A549 (cell line): ENCODE data around the gene NUTM2D. TPM values are rescaled to one million over a fixed set of nuclear protein-coding genes. Genes with fewer than 3 reads are reported as not detected.
"Not testable (repeated sequence)": the region's sequence is repeated elsewhere in the genome, so short reads cannot be mapped to it uniquely, and the experiment has no call there.

ENCODE experiments used
- ATAC-seq, 2 experiments: fragments of 200-7000 bp in 1 of 2; fragments of >200 bp in 1 of 2; cut with Nextera tagmentation in 1 of 2; cut with Tn5 transposase in 1 of 2; 3 replicates each; pipeline versions ENCODE4 v1.8.0 to v1.9.1; 2018 to 2020; ENCODE audit warnings: mild to moderate bottlenecking in 1 of 2, moderate library complexity in 1 of 2
- CTCF ChIA-PET: fragments of 300-600 bp; sonication (Branson Sonifier 250); formaldehyde crosslinking; extraction: SDS; loops from one replicate; lab custom pipeline; 2021; ENCODE audit warnings: antibody characterized with exemption, inconsistent platforms; lab: Yijun Ruan, JAX
- POLR2A ChIA-PET: fragments of 350-600 bp; formaldehyde crosslinking; extraction: SDS; loops from one replicate; lab custom pipeline; 2021; ENCODE audit warnings: antibody characterized with exemption, inconsistent platforms; lab: Yijun Ruan, JAX
- DNase-seq, 2 experiments: peaks; one replicate each; pipeline versions ENCODE4 v3.0.0 to v3.0.0-alpha.2; 2011 to 2016; ENCODE audit warnings: low read depth in 1 of 2, low spot score in 1 of 2
- FAIRE-seq: peaks from 2 replicates; lab custom pipeline; 2011; peaks lifted over from hg19 to GRCh38; lab: Jason Lieb, UNC
- H3K27ac ChIP-seq, 2 experiments: fragments of >200 bp; sonication (Bioruptor Twin); formaldehyde crosslinking; 3 replicates each; pipeline ENCODE4 v1.5.1; 2016 to 2017
- H3K4me1 ChIP-seq: fragments of >200 bp; sonication (Bioruptor Twin); formaldehyde crosslinking; 3 replicates; pipeline ENCODE4 v1.6.1; 2016
- H3K4me2 ChIP-seq: fragments of >200 bp; sonication (Bioruptor Twin); formaldehyde crosslinking; 3 replicates; pipeline ENCODE4 v1.6.1; 2016
- H3K4me3 ChIP-seq: fragments of >200 bp; sonication (Bioruptor Twin); formaldehyde crosslinking; 3 replicates; pipeline ENCODE4 v1.5.1; 2016
- H3K9me3 ChIP-seq: fragments of >200 bp; sonication (Bioruptor Twin); formaldehyde crosslinking; 3 replicates; pipeline ENCODE4 v1.6.1; 2016
- WGBS: methylation state at CpG from one replicate; pipeline ENCODE4 v1.1.6; 2017; ENCODE audit errors: missing lambda C conversion rate; 5-methylcytosine and 5-hydroxymethylcytosine counted together
- polyA plus RNA-seq, 4 experiments: library from polyadenylated mRNA; depleted of rRNA in 3 of 4; stranded (reverse); fragments of >200 nt; fragmentation: RNase III in 1 of 4; extraction: RNeasy Plus Mini Kit Qiagen cat#74134 plus additional on column Dnase treatment in 1 of 4; gene quantifications; 2 replicates in 3 of 4; 3 replicates in 1 of 4; pipeline ENCODE4 v1.2.3, GENCODE V29; 2011 to 2017
- small RNA-seq, 6 experiments: library from RNA; depleted of rRNA; stranded (forward); fragments of <200 nt; gene quantifications; one replicate each; pipeline ENCODE3, GENCODE V24; 2012

The NUTM2D gene
- polyA plus RNA-seq, 2 of the 4 experiments (the other 2 are of a cell fraction), result 1.0 to 1.6 TPM

DNA sequence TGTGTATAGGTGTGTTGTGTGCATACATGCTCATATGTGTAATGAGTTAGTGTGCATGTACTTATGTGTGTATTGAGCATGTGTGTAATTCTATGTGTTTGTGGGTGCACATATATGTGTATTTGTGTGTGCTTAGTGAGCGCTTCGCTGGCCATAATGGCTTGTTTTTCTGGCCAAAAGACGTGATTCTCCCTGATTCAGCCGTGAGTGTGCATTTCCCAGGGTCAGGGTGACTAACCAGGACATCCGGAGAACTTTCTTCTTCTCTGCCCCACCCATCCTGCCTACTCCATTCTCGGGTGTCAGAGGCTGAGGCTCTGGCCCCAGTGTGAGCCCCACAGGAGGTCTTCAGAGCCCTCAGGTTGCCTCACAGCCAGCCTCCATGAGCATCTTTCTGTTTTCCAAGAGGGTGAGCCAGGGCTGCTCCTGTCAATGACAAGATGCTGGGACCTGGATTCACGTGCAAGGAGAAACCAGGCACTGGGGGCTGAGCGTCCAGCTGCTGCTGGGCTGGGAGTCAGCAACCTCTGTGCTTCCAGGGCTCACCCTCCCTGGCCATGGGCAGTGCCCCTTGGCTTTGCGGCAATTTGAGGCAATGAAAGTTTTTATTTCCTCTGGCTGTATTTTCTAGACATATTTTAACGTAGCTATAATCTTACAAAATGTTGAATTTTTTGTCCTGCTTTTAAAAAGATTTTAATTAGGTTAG lies 25.8 kb downstream of the NUTM2D start:
- DNase-seq (peak in 1 of 2 experiments; percentile 12), ATAC-seq (peak; percentile 45 to 80)
- CTCF ChIA-PET, H3K4me1 ChIP-seq, H3K27ac ChIP-seq, H3K9me3 ChIP-seq, FAIRE-seq, H3K4me2 ChIP-seq, POLR2A ChIA-PET, H3K4me3 ChIP-seq: not testable (repeated sequence)
- 45% methylated on average over 8 of the region's 10 CpGs for WGBS

GRCh38 chr10:87384283-87384682 lies 26.7 kb downstream of the NUTM2D start:
- FAIRE-seq, H3K4me3 ChIP-seq, CTCF ChIA-PET, H3K27ac ChIP-seq, POLR2A ChIA-PET, H3K9me3 ChIP-seq, DNase-seq, H3K4me2 ChIP-seq, H3K4me1 ChIP-seq, ATAC-seq: not testable (repeated sequence)
- 78% methylated on average over 4 of the region's 5 CpGs for WGBS

GRCh38 chr10:87385762-87386360 lies 28.3 kb downstream of the NUTM2D start:
- FAIRE-seq, H3K27ac ChIP-seq, H3K9me3 ChIP-seq, H3K4me2 ChIP-seq, H3K4me3 ChIP-seq, POLR2A ChIA-PET, H3K4me1 ChIP-seq, CTCF ChIA-PET, DNase-seq, ATAC-seq: not testable (repeated sequence)
- 61% methylated on average over 4 of the region's 5 CpGs for WGBS

DNA sequence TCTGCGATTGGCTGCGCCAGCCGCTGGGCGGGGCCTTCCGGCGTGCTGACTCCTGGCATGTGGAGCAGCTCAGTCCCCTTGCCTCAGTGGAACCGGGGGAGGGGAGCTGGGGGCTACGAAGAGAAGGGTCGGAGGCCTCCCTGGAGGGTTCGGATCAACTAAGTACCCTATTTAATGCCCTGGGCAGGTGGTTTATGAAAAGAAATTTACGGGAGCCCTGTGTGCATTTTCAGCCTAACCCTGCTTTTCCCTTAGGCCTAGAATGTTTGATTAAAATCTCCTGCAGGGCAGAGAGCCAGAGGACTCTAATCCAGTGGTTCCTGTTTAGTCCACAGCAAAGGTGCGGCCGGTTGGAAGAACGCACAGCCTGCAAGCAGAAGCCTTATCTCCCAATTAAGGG lies 33.8 kb downstream of the NUTM2D start:
- DNase-seq, H3K27ac ChIP-seq, ATAC-seq, FAIRE-seq, CTCF ChIA-PET, POLR2A ChIA-PET, H3K9me3 ChIP-seq, H3K4me2 ChIP-seq, H3K4me1 ChIP-seq, H3K4me3 ChIP-seq: not testable (repeated sequence)
- 89% methylated on average over 7 of the region's 14 CpGs for WGBS

GRCh38 chr10:87396206-87396605 lies 38.7 kb downstream of the NUTM2D start:
- CTCF ChIA-PET, H3K4me1 ChIP-seq, POLR2A ChIA-PET, H3K4me2 ChIP-seq, H3K9me3 ChIP-seq, ATAC-seq, H3K4me3 ChIP-seq, FAIRE-seq, H3K27ac ChIP-seq, DNase-seq: not testable (repeated sequence)
- 48% methylated on average over 2 of the region's 2 CpGs for WGBS

GRCh38 chr10:87398436-87398835 lies 40.9 kb downstream of the NUTM2D start:
- WGBS, result 86% methylated on average over 2 of the region's 2 CpGs
- ATAC-seq, H3K27ac ChIP-seq, H3K4me3 ChIP-seq, CTCF ChIA-PET, H3K4me1 ChIP-seq, FAIRE-seq, DNase-seq, POLR2A ChIA-PET, H3K4me2 ChIP-seq, H3K9me3 ChIP-seq: not testable (repeated sequence)

- H3K9me3 ChIP-seq, FAIRE-seq, H3K4me1 ChIP-seq, POLR2A ChIA-PET, CTCF ChIA-PET, H3K4me3 ChIP-seq, ATAC-seq, H3K27ac ChIP-seq, H3K4me2 ChIP-seq, DNase-seq: not testable (repeated sequence)
- WGBS, result 80% methylated on average over 36 of the region's 36 CpGs
Observed at GRCh38 chr10:87407516-87408467, 50.2 kb downstream of the NUTM2D start.

GRCh38 chr10:87413921-87414320 lies 56.4 kb downstream of the NUTM2D start:
- FAIRE-seq, H3K27ac ChIP-seq, DNase-seq, H3K4me1 ChIP-seq, CTCF ChIA-PET, POLR2A ChIA-PET, H3K9me3 ChIP-seq, H3K4me3 ChIP-seq, ATAC-seq, H3K4me2 ChIP-seq: not testable (repeated sequence)
- WGBS, result 94% methylated on average over 1 of the region's 1 CpG

Small RNA genes within 50 kb of the gene (small RNA-seq; reads per million reads assigned to genes)
- gene AL355334.1, result 0 reads per million in 6 experiments

Other genes starting within 250 kb of the NUTM2D start
- gene NUTM2A, start 132.3 kb upstream of the NUTM2D start, polyA plus RNA-seq (2011; rRNA removed), result 0.05 TPM in 1 of 2 replicates, not detected in the other
- 0.09 to 0.15 TPM (median 0.09 TPM) in 3 replicates for gene NUTM2A, start 132.3 kb upstream of the NUTM2D start, polyA plus RNA-seq (2017; fragmentation: RNase III; extraction: RNeasy Plus Mini Kit Qiagen cat#74134 plus additional on column Dnase treatment)
- 26.9 and 28.4 TPM in 2 replicates for gene MINPP1, start 147.1 kb downstream of the NUTM2D start, polyA plus RNA-seq (2011; rRNA removed)
- gene MINPP1, start 147.1 kb downstream of the NUTM2D start, polyA plus RNA-seq (2017; fragmentation: RNase III; extraction: RNeasy Plus Mini Kit Qiagen cat#74134 plus additional on column Dnase treatment), result 29.5 to 32.5 TPM (median 31.4 TPM) in 3 replicates